RWPE1 (cell line): ENCODE results near the gene LRRC70.

Experiments used
- CTCF ChIA-PET: fragments of 350-600 bp; sonication (Branson Sonifier 250); formaldehyde crosslinking; extraction: SDS; loops from one replicate; lab custom pipeline; 2021; lab: Yijun Ruan, JAX
- POLR2A ChIA-PET: fragments of 400-600 bp; formaldehyde crosslinking; extraction: SDS; loops from one replicate; lab custom pipeline; 2020; ENCODE audit warnings: antibody characterized with exemption; ENCODE audit not compliant: low non-redundant PET; lab: Yijun Ruan, JAX
- DNase-seq: peaks from one replicate; pipeline ENCODE4 v3.0.0; 2012; ENCODE audit warnings: low spot score
- H3K27ac ChIP-seq: fragments of 450-650 bp; 2 replicates; pipeline ENCODE4 v1.5.1; 2017
- CTCF ChIP-seq: fragments of 450-650 bp; conservative IDR thresholded peaks from 2 replicates; pipeline ENCODE4 v1.5.1; 2017; ENCODE audit warnings: low read depth, mild to moderate bottlenecking

LRRC70 gene

GRCh38 chr5:62605638-62606037 is 27.0 kb downstream of the LRRC70 start:
- DNase-seq, result no peak
- TF ChIP-seq CTCF, result no peak
- ChIA-PET CTCF (no interaction called here), POLR2A (no interaction called here)
- H3K27ac ChIP-seq, result no peak overlapping the region

- DNase-seq, result no peak
- ChIA-PET POLR2A (no interaction called here), CTCF (no interaction called here)
- no peak for TF ChIP-seq CTCF
- H3K27ac ChIP-seq, result no peak overlapping the region
Measured at GRCh38 chr5:62606878-62607277, 28.3 kb downstream of the LRRC70 start.

GRCh38 chr5:62607615-62608014 is 29.0 kb downstream of the LRRC70 start:
- CTCF ChIA-PET, result no interaction called here

GRCh38 chr5:62608529-62609511 is 30.2 kb downstream of the LRRC70 start:
- DNase-seq, result no peak
- TF ChIP-seq CTCF, result no peak
- ChIA-PET POLR2A (no interaction called here), CTCF (no interaction called here)
- no peak overlapping the region for H3K27ac ChIP-seq

More at GRCh38 chr5:62607615-62608014, 29.0 kb downstream of the LRRC70 start:
- no peak for TF ChIP-seq CTCF
- POLR2A ChIA-PET, result no interaction called here
- H3K27ac ChIP-seq, result no peak overlapping the region
- DNase-seq, result no peak

GRCh38 chr5:62614355-62614754 is 35.7 kb downstream of the LRRC70 start:
- POLR2A ChIA-PET, result no interaction called here
- no peak for DNase-seq
- H3K27ac ChIP-seq, result no peak overlapping the region
- TF ChIP-seq CTCF, result no peak
- CTCF ChIA-PET, result interaction anchor here (1.0 kb wide), 1 partner anchor 17 kb away, joined by 3 read pairs; no protein-coding TSS in a partner anchor

GRCh38 chr5:62616615-62617277 is 38.1 kb downstream of the LRRC70 start:
- POLR2A ChIA-PET, result no interaction called here
- H3K27ac ChIP-seq, result no peak overlapping the region
- TF ChIP-seq CTCF, result no peak
- CTCF ChIA-PET, result no interaction called here
- no peak for DNase-seq
